ENCODE results near the gene SLU7.

SLU7 gene

DNA sequence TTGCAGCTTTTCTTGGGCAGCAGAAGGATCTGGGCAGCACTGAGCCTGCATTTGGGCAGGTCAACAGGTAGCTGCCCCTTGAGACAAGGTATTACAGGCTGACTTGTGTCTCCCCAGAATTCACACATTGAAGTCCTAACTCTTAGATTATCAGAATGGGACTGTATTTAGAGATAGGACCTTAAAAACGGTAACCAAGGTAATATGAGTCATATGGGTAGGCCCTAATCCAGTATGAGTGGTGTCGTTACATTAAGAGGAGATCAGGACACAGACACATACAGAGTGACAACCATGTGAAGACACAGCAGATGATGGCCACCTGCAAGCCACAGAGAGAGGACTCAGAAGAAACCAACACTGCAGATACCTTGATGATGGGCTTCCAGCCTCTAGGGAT lies 51.6 kb downstream of the SLU7 start:
- no peak for DNase-seq (ENCODE audit: low spot score)

DNA sequence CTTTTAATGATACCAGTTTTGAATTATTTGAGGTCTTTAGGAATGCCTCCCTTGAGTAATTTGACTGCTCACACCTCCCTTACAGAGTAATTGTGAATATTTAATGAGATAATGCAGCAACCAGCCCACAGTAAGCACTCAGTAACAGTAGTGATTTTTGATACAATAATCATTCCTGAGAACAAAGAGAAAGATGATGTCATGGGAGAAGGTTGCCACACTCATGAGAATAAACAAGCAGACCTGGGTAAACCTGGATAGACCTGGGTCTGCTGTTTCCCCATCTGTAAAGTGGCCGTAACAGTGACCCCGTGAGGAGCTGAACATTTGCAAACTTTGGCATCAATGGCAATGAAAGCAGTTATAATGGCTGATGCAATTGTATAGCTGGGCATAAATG lies 52.7 kb downstream of the SLU7 start:
- no peak for DNase-seq (ENCODE audit: low spot score)

- DNase-seq (ENCODE audit: low spot score) = no peak
Measured at GRCh38 chr5:160363660-160364395, 55.1 kb downstream of the SLU7 start.

DNA sequence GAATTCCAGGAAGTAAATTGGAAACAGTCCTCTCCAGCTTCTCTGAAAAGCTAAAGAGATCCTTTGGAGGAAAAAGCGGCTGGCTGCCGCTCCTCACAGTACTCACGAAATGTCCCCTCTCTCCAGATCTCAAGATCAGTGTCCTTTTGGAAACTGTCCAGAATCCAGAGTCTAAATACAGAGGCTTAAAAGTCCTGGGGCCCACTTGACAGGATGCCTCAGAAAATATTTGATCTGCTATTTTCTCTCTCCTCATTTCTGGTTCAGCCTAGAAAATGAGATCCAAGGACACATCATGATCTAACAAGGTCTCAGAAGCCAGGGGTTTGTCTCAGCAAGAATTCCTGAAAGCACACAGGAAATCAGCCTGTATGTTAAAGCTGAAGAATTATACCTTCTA lies 55.7 kb downstream of the SLU7 start:
- DNase-seq (ENCODE audit: low spot score) = no peak

DNA sequence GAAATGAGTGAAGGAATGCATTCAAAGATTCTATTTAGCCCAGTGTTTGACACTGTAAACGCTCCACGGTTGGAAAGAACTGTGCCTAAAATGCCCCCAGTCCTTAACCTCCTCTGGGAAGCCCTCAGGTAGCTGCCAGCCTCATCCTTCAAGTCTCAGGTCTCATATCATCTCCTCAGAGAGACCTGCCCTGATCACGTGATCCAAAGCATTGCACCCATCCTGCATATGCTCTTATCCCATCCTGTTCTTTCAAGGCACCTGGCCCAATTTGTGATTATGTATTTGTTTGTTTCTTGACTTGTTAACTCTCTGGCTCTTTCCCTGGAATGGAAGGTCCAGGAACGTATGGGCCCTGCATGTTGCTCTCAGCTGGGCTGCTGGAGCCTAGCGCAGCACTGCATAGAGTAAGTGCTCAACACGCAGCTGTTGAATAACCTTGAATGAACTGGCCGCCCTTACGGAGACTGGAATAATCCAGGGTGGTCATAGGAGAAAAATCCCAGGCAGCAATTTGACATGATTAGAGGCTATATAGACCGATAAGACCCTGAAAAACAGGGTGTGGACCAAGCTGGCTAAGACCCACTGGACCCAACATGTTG lies 57.2 kb downstream of the SLU7 start:
- DNase-seq (ENCODE audit: low spot score) = no peak

DNA sequence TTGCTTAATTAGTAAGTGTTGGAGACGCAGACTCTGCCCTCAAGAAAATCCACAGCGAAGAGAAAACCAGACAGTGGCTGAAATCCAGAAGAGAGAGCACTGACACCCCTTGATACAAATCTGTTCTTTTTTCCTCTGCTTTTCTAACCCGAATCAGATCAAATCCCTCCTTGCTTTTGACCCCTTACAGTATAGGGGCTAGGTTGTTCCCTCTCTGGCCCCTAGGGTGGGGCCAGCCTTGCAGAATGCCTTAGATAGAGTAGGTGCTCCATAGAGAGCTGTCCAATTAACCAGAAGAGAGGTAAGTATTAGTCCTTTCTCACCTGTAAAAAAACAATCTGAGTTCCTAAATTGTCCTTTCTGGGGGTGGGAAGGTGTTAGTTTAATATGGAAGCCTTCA lies 58.6 kb downstream of the SLU7 start:
- no peak for DNase-seq (ENCODE audit: low spot score)

DNA sequence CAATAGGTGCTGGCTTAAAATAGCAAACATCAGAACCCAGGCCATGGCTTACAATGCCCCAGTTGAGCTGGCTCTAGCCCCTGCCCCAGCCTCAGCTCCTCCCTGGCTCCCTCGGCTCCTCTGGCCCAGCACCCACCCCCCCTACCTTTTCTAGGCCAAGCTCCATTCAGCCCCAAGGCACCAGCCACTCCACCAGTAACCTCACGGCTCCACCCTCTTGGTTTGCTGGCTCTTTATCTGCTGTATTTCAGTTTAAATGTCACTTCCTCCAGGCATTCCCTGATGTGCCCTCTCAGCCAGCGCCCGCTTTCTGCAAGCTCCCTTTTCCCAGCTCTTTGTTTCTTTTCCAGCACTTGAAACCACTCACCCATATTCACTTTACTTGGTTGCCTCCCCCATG lies 59.1 kb downstream of the SLU7 start:
- DNase-seq (ENCODE audit: low spot score) = no peak

DNA sequence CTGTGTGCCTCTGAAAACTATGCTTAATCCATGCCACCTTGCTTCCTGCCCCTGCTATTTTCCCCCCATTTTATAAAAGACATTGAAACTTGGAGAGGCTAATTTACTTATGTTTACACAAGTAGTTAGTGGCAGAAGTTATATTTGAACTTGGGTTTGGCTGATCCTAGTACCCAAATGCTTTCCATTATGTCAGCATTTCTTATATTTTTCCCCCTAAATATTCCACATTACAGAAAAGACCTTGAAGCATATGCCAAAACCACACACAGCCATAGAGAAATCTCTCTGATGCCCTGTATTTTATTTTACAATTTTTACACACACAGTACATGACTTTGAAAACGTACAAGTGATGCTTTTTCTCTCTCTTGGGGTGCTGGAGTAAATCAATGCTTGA lies 59.6 kb downstream of the SLU7 start:
- no peak for DNase-seq (ENCODE audit: low spot score)

GRCh38 chr5:160357861-160358411 lies 60.9 kb downstream of the SLU7 start:
- no peak for DNase-seq (ENCODE audit: low spot score)

- DNase-seq (ENCODE audit: low spot score) = no peak
Measured at GRCh38 chr5:160357394-160357793, 61.5 kb downstream of the SLU7 start.

GRCh38 chr5:160356550-160357347 lies 62.1 kb downstream of the SLU7 start:
- DNase-seq (ENCODE audit: low spot score) = no peak

DNA sequence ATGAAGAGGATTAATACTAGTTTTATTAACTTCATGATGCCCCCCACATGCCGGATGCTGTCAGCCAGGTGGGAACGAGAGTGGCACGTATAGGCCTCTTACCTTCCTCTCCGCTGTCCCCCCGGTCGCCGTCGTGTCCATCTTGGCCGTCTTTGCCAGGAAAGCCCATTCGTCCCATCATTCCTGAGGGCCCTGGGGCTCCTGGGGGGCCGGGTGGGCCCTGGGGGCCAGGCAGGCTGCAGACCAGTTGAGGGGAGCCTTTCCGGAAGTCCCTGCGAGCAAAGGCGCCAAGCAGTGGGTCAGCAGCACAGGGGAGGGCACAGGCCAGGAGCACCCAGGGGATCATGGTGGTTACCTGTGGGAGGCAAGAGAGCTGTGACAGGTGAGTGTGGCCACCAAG lies 64.2 kb downstream of the SLU7 start:
- DNase-seq (ENCODE audit: low spot score) = no peak

- DNase-seq (ENCODE audit: low spot score) = no peak
Measured at GRCh38 chr5:160353379-160353778, 65.5 kb downstream of the SLU7 start.

GRCh38 chr5:160352308-160352707 lies 66.6 kb downstream of the SLU7 start:
- DNase-seq (ENCODE audit: low spot score) = no peak
